Measurements from ENCODE around the gene TACR1.

Gene TACR1

DNA sequence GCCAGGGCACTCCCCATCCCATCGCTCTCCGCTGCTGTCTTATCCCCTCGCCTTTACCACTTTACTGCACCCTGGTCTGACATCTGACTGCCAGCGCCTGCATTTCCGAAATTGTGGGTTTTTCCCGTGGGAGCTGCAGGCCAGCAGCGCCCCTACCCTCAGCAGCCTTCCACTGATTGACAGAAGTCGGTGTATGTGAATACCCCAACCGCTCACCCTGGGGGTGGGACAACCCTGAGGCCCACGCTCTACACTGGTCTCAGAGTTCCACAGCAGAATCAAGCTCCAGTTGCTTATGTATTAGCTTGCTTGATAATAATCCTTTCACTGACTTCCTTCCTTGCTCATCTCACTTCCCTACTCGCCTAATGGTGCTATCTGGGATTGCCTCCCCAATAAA is 178.8 kb downstream of the TACR1 start:
- no peak for DNase-seq (ENCODE audit: low read depth)

DNA sequence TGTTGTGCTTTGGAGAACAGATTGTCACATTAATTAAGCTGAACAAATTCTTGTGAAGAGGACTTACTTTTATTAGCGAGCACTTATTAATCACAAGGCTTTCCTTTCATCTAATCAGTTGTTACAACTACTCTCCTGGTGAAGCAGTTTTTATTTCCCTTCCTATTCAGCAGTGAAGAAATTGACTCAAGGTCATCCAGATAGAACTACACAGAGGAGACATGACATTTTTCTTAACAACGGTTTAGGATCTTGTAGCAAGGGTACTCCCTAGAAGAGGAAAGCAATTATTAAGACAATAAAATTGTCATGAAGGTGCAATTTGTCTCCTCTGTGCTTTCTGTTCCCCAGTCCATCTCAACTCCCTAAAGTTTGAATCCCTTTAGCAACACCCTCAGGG is 179.5 kb downstream of the TACR1 start:
- DNase-seq (ENCODE audit: low read depth) = no peak

GRCh38 chr2:75018162-75018561 is 181.2 kb downstream of the TACR1 start:
- no peak for DNase-seq (ENCODE audit: low read depth)

DNA sequence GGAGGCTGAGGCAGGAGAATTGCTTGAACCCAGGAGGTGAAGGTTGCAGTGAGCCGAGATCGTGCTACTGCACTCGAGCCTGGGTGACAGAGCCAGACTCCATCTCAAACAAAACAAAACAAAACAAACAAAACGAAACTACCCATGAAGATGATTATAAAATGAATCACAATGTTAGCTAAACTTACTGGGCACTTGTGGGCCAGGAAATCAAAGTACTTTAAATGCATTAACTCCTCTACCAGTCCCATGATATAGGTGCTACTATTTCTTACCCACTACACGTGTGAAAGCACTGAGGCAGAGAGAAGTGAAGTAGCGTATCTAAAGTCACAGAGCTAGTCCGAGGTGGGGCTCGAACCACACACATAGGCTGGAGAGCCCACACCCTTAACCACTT is 187.2 kb downstream of the TACR1 start:
- no peak for DNase-seq (ENCODE audit: low read depth)

DNA sequence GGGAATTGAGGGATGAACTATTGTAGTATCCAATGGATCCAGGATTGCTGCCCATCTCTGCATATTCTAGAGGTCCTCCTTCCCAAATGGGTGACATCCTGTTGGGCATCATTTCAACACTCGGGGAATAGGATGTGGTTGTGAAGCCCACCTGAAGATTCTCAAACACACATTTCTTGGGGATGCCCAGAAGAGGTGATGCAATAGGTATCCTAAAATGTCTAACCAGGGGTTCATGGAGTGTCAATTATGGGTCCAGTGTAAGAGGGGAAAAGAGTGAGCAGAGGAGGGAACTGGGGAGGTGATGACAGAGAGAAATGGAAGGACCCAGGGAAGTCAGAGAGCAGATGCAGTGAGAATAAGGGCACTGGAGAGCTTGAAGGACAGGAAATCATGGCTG is 188.7 kb downstream of the TACR1 start:
- DNase-seq (ENCODE audit: low read depth) = no peak

DNA sequence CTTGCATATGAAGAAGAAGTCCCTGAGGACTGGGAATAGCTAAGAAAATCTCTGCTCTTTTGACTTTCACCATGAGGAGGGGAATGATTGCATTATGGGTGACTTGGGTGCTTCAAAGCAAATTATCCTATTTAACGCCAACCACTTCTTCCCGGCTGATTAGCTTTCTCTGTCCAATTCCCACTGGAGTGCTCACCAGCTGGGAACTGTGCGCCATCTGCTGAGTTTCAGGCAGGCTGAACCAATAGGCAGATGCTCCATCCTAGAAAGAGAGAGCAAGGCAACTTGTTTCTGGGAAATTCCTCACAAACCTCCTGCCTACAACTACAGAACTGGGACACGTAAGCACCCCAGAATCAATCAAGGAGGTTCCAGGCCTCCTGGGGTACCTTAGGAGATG is 191.5 kb downstream of the TACR1 start:
- no peak for DNase-seq (ENCODE audit: low read depth)

GRCh38 chr2:75007061-75007460 is 192.3 kb downstream of the TACR1 start:
- DNase-seq (ENCODE audit: low read depth) = no peak

- DNase-seq (ENCODE audit: low read depth) = no peak
These were observed 193.3 kb downstream of the TACR1 start for GRCh38 chr2:75006041-75006440.

- DNase-seq (ENCODE audit: low read depth) = no peak
These were observed 195.5 kb downstream of the TACR1 start for GRCh38 chr2:75003773-75004172.

GRCh38 chr2:75003276-75003675 is 196.0 kb downstream of the TACR1 start:
- DNase-seq (ENCODE audit: low read depth) = no peak

GRCh38 chr2:75002007-75002406 is 197.3 kb downstream of the TACR1 start:
- no peak for DNase-seq (ENCODE audit: low read depth)

DNA sequence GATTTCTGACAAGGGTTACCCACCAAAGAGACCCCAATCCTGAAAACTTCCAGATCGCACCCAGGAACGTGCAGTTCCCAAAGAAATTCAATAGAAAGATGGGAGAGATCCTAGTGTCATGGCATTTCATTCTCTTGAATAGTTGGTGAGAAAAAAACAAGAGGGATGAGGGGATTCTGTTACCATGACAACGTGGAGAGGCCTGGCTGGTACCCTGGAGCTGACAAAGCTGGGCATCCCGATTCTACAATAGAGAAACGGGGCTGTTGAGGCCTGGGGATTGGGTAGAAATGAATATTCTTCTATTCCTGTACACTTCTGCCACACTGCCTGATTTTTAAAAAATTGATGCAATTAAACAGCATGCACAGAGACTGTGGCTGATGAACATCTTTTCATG is 199.9 kb downstream of the TACR1 start:
- no peak for DNase-seq (ENCODE audit: low read depth)

All from T follicular helper cell (primary cell).